RWPE1 (cell line): ENCODE measurements around the gene PGM2.

Experiments
- CTCF ChIA-PET: fragments of 350-600 bp; sonication (Branson Sonifier 250); formaldehyde crosslinking; extraction: SDS; loops from one replicate; lab custom pipeline; 2021; lab: Yijun Ruan, JAX
- POLR2A ChIA-PET: fragments of 400-600 bp; formaldehyde crosslinking; extraction: SDS; loops from one replicate; lab custom pipeline; 2020; ENCODE audit warnings: antibody characterized with exemption; ENCODE audit not compliant: low non-redundant PET; lab: Yijun Ruan, JAX
- DNase-seq: peaks from one replicate; pipeline ENCODE4 v3.0.0; 2012; ENCODE audit warnings: low spot score
- H3K27ac ChIP-seq: fragments of 450-650 bp; 2 replicates; pipeline ENCODE4 v1.5.1; 2017
- TF ChIP-seq, protein P1 (sequence below): fragments of 450-650 bp; conservative IDR thresholded peaks from 2 replicates; pipeline ENCODE4 v1.5.1; 2017; ENCODE audit warnings: low read depth, mild to moderate bottlenecking

Gene PGM2

GRCh38 chr4:37835806-37836205 is 9.3 kb downstream of the PGM2 start:
- POLR2A ChIA-PET, result no interaction called here
- TF ChIP-seq, protein P1, sequence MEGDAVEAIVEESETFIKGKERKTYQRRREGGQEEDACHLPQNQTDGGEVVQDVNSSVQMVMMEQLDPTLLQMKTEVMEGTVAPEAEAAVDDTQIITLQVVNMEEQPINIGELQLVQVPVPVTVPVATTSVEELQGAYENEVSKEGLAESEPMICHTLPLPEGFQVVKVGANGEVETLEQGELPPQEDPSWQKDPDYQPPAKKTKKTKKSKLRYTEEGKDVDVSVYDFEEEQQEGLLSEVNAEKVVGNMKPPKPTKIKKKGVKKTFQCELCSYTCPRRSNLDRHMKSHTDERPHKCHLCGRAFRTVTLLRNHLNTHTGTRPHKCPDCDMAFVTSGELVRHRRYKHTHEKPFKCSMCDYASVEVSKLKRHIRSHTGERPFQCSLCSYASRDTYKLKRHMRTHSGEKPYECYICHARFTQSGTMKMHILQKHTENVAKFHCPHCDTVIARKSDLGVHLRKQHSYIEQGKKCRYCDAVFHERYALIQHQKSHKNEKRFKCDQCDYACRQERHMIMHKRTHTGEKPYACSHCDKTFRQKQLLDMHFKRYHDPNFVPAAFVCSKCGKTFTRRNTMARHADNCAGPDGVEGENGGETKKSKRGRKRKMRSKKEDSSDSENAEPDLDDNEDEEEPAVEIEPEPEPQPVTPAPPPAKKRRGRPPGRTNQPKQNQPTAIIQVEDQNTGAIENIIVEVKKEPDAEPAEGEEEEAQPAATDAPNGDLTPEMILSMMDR, result no peak
- H3K27ac ChIP-seq, result no peak overlapping the region
- CTCF ChIA-PET, result interaction anchor here (0.6 kb wide), 1 partner anchor 291 kb away, joined by 4 read pairs; no protein-coding TSS in a partner anchor
- DNase-seq, result no peak

- H3K27ac ChIP-seq, result no peak overlapping the region
- TF ChIP-seq, protein P1, result no peak
- no peak for DNase-seq
- ChIA-PET CTCF (no interaction called here), POLR2A (no interaction called here)
Observed at GRCh38 chr4:37836274-37836673, 9.8 kb downstream of the PGM2 start.

- TF ChIP-seq, protein P1, result no peak
- H3K27ac ChIP-seq, result peak overlapping the region; percentile 46; the same call in 1 of the 2 replicates
- ChIA-PET POLR2A (no interaction called here), CTCF (no interaction called here)
- no peak for DNase-seq
Observed at GRCh38 chr4:37836838-37837440, 10.5 kb downstream of the PGM2 start.

GRCh38 chr4:37837446-37837845 is 11.0 kb downstream of the PGM2 start:
- ChIA-PET CTCF (no interaction called here), POLR2A (no interaction called here)
- DNase-seq, result peak; percentile 45
- peak overlapping the region; percentile 65 for H3K27ac ChIP-seq
- TF ChIP-seq, protein P1, result no peak

- CTCF ChIA-PET, result no interaction called here
- H3K27ac ChIP-seq, result no peak overlapping the region
- TF ChIP-seq, protein P1, result no peak
- DNase-seq, result no peak
- POLR2A ChIA-PET, result no interaction called here
Observed at GRCh38 chr4:37839426-37839825, 12.9 kb downstream of the PGM2 start.

- ChIA-PET POLR2A (no interaction called here), CTCF (no interaction called here)
Observed at GRCh38 chr4:37844204-37844603, 17.7 kb downstream of the PGM2 start.

More at GRCh38 chr4:37844204-37844603, 17.7 kb downstream of the PGM2 start:
- no peak for DNase-seq
- H3K27ac ChIP-seq, result no peak overlapping the region
- TF ChIP-seq, protein P1, result no peak
